ENCODE measurements around the gene GGT7.
A peak's percentile ranks its signal among the peaks of the same experiment; 100 is the strongest.

The GGT7 gene

GRCh38 chr20:34834459-34834893 lies 38.2 kb downstream of the GGT7 start:
- Histone ChIP-seq H3K9me3 (ENCODE audit: insufficient read depth, low read depth, low read length) (0 out of 2 replicates have a peak, but pooled peaks cover 5% of the 10 kb centered on the region), H3K9ac (ENCODE audit: low read depth, low read length) (no peak overlapping the region), H3K27me3 (ENCODE audit: insufficient read depth, low read length) (peaks cover 3% of the 10 kb centered on the region; the same call in 1 of the 2 replicates), H3K4me1 (ENCODE audit: insufficient read depth, low read length) (no peaks in the 10 kb centered on the region), H3K36me3 (ENCODE audit: insufficient read depth, low read length) (no peaks in the 10 kb centered on the region), H3K27ac (ENCODE audit: low read depth, low read length) (no peak overlapping the region), H3K4me3 (ENCODE audit: low read length) (no peak overlapping the region)
- WGBS = 82% methylated on average over 6 of the region's 6 CpGs

GRCh38 chr20:34831936-34832335 lies 40.7 kb downstream of the GGT7 start:
- Histone ChIP-seq H3K27me3 (ENCODE audit: insufficient read depth, low read length) (peaks cover 3% of the 10 kb centered on the region; the same call in 1 of the 2 replicates), H3K36me3 (ENCODE audit: insufficient read depth, low read length) (no peaks in the 10 kb centered on the region), H3K9me3 (ENCODE audit: insufficient read depth, low read depth, low read length) (0 out of 2 replicates have a peak, but pooled peaks cover 5% of the 10 kb centered on the region), H3K4me1 (ENCODE audit: insufficient read depth, low read length) (no peaks in the 10 kb centered on the region), H3K27ac (ENCODE audit: low read depth, low read length) (no peak overlapping the region), H3K4me3 (ENCODE audit: low read length) (no peak overlapping the region), H3K9ac (ENCODE audit: low read depth, low read length) (no peak overlapping the region)
- WGBS = 88% methylated on average over 5 of the region's 5 CpGs

- H3K27ac ChIP-seq (ENCODE audit: low read depth, low read length) = no peak overlapping the region
- H3K27me3 ChIP-seq (ENCODE audit: insufficient read depth, low read length) = peaks cover 3% of the 10 kb centered on the region; the same call in 1 of the 2 replicates
- H3K36me3 ChIP-seq (ENCODE audit: insufficient read depth, low read length) = no peaks in the 10 kb centered on the region
- no peak overlapping the region for H3K9ac ChIP-seq (ENCODE audit: low read depth, low read length)
- no peaks in the 10 kb centered on the region for H3K9me3 ChIP-seq (ENCODE audit: insufficient read depth, low read depth, low read length)
- no peak overlapping the region for H3K4me3 ChIP-seq (ENCODE audit: low read length)
- 68% methylated on average over 3 of the region's 3 CpGs for WGBS
- H3K4me1 ChIP-seq (ENCODE audit: insufficient read depth, low read length) = peaks cover 1% of the 10 kb centered on the region
These were observed 43.5 kb downstream of the GGT7 start for GRCh38 chr20:34829191-34829590.

GRCh38 chr20:34825530-34826362 lies 46.9 kb downstream of the GGT7 start, which contains the start of gene NCOA6:
TSS of gene NCOA6 (minus strand) at chr20:34825651. CDS start at chr20:34782355, 43,296 bp downstream.
- peaks cover 6% of the 10 kb centered on the region for H3K4me1 ChIP-seq (ENCODE audit: insufficient read depth, low read length)
- no peaks in the 10 kb centered on the region for H3K9me3 ChIP-seq (ENCODE audit: insufficient read depth, low read depth, low read length)
- WGBS = 10% methylated on average over 51 of the region's 52 CpGs
- H3K4me3 ChIP-seq (ENCODE audit: low read length) = peak within 1 kb of the TSS; percentile 94
- no peaks in the 10 kb centered on the region for H3K27me3 ChIP-seq (ENCODE audit: insufficient read depth, low read length)
- H3K27ac ChIP-seq (ENCODE audit: low read depth, low read length) = peak within 1 kb of the TSS; percentile 78; the same call in 1 of the 2 replicates
- no peaks in the 10 kb centered on the region for H3K36me3 ChIP-seq (ENCODE audit: insufficient read depth, low read length)
- peak within 1 kb of the TSS; percentile 92 for H3K9ac ChIP-seq (ENCODE audit: low read depth, low read length)

- under 1% methylated on average over 68 of the region's 68 CpGs for WGBS
These were observed 47.7 kb downstream of the GGT7 start for GRCh38 chr20:34824806-34825529.

GRCh38 chr20:34824452-34824805 lies 48.2 kb downstream of the GGT7 start:
- Histone ChIP-seq H3K9me3 (ENCODE audit: insufficient read depth, low read depth, low read length) (no peaks in the 10 kb centered on the region), H3K9ac (ENCODE audit: low read depth, low read length) (peak overlapping the region; percentile 92), H3K27me3 (ENCODE audit: insufficient read depth, low read length) (no peaks in the 10 kb centered on the region), H3K36me3 (ENCODE audit: insufficient read depth, low read length) (no peaks in the 10 kb centered on the region), H3K27ac (ENCODE audit: low read depth, low read length) (peak overlapping the region; percentile 78; the same call in 1 of the 2 replicates), H3K4me3 (ENCODE audit: low read length) (peak overlapping the region; percentile 94), H3K4me1 (ENCODE audit: insufficient read depth, low read length) (peaks cover 6% of the 10 kb centered on the region)
- 4% methylated on average over 2 of the region's 2 CpGs for WGBS

More at GRCh38 chr20:34824806-34825529, 47.7 kb downstream of the GGT7 start:
- no peaks in the 10 kb centered on the region for H3K36me3 ChIP-seq (ENCODE audit: insufficient read depth, low read length)
- H3K4me1 ChIP-seq (ENCODE audit: insufficient read depth, low read length) = peaks cover 6% of the 10 kb centered on the region
- peak overlapping the region; percentile 94 for H3K4me3 ChIP-seq (ENCODE audit: low read length)
- peak overlapping the region; percentile 78; the same call in 1 of the 2 replicates for H3K27ac ChIP-seq (ENCODE audit: low read depth, low read length)
- H3K9ac ChIP-seq (ENCODE audit: low read depth, low read length) = peak overlapping the region; percentile 92
- no peaks in the 10 kb centered on the region for H3K27me3 ChIP-seq (ENCODE audit: insufficient read depth, low read length)
- no peaks in the 10 kb centered on the region for H3K9me3 ChIP-seq (ENCODE audit: insufficient read depth, low read depth, low read length)

GRCh38 chr20:34824026-34824425 lies 48.6 kb downstream of the GGT7 start:
- Histone ChIP-seq H3K9ac (ENCODE audit: low read depth, low read length) (no peak overlapping the region), H3K36me3 (ENCODE audit: insufficient read depth, low read length) (no peaks in the 10 kb centered on the region), H3K27ac (ENCODE audit: low read depth, low read length) (no peak overlapping the region), H3K4me3 (ENCODE audit: low read length) (peak overlapping the region; percentile 94), H3K4me1 (ENCODE audit: insufficient read depth, low read length) (peaks cover 6% of the 10 kb centered on the region), H3K27me3 (ENCODE audit: insufficient read depth, low read length) (no peaks in the 10 kb centered on the region), H3K9me3 (ENCODE audit: insufficient read depth, low read depth, low read length) (no peaks in the 10 kb centered on the region)
- WGBS = 68% methylated on average over 1 of the region's 1 CpG

GRCh38 chr20:34820805-34821578 lies 51.7 kb downstream of the GGT7 start:
- Histone ChIP-seq H3K27me3 (ENCODE audit: insufficient read depth, low read length) (no peaks in the 10 kb centered on the region), H3K36me3 (ENCODE audit: insufficient read depth, low read length) (no peaks in the 10 kb centered on the region), H3K27ac (ENCODE audit: low read depth, low read length) (no peak overlapping the region), H3K4me1 (ENCODE audit: insufficient read depth, low read length) (peaks cover 11% of the 10 kb centered on the region), H3K4me3 (ENCODE audit: low read length) (no peak overlapping the region), H3K9me3 (ENCODE audit: insufficient read depth, low read depth, low read length) (no peaks in the 10 kb centered on the region), H3K9ac (ENCODE audit: low read depth, low read length) (no peak overlapping the region)
- 88% methylated on average over 6 of the region's 8 CpGs for WGBS

GRCh38 chr20:34817801-34818200 lies 54.9 kb downstream of the GGT7 start:
- H3K9me3 ChIP-seq (ENCODE audit: insufficient read depth, low read depth, low read length) = no peaks in the 10 kb centered on the region
- no peak overlapping the region for H3K27ac ChIP-seq (ENCODE audit: low read depth, low read length)
- no peaks in the 10 kb centered on the region for H3K36me3 ChIP-seq (ENCODE audit: insufficient read depth, low read length)
- no peak overlapping the region for H3K9ac ChIP-seq (ENCODE audit: low read depth, low read length)
- WGBS = 66% methylated on average over 2 of the region's 2 CpGs
- peaks cover 6% of the 10 kb centered on the region; the same call in 1 of the 2 replicates for H3K4me1 ChIP-seq (ENCODE audit: insufficient read depth, low read length)
- no peak overlapping the region for H3K4me3 ChIP-seq (ENCODE audit: low read length)
- no peaks in the 10 kb centered on the region for H3K27me3 ChIP-seq (ENCODE audit: insufficient read depth, low read length)

- Histone ChIP-seq H3K36me3 (ENCODE audit: insufficient read depth, low read length) (no peaks in the 10 kb centered on the region), H3K4me3 (ENCODE audit: low read length) (no peak overlapping the region), H3K27me3 (ENCODE audit: insufficient read depth, low read length) (no peaks in the 10 kb centered on the region), H3K9me3 (ENCODE audit: insufficient read depth, low read depth, low read length) (no peaks in the 10 kb centered on the region), H3K9ac (ENCODE audit: low read depth, low read length) (no peak overlapping the region), H3K27ac (ENCODE audit: low read depth, low read length) (no peak overlapping the region), H3K4me1 (ENCODE audit: insufficient read depth, low read length) (peaks cover 6% of the 10 kb centered on the region; the same call in 1 of the 2 replicates)
- 96% methylated on average over 2 of the region's 2 CpGs for WGBS
These were observed 55.6 kb downstream of the GGT7 start for GRCh38 chr20:34817072-34817471.

Data from HUES64 (cell line).